DMS114 treated with DMSO at 0.1 percent for 48 hours (cell line): ENCODE results near the gene LOXHD1.

Experiments
- DNase-seq: peaks from one replicate; lab custom pipeline; 2025; ENCODE audit not compliant: unreplicated experiment; lab: John Stamatoyannopoulos, UW

The LOXHD1 gene

DNA sequence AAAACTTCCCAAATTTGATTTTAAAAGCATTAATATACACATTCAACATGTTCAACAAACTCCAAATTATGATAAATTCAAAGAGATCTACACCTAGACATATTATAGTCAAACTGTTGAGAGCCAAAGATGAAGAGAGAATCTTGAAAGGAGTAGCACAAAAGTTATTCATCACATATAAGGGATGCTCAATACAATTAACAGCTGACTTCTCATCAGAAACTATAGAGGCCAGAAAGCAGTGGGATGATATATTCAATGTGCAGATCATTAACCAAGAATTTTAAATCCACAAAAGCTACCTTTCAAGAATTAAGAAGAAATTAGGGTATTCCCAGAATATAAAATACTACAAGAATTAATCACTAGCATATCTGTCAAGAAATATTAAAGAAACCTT is 75.4 kb downstream of the LOXHD1 start:
- DNase-seq = no peak

DNA sequence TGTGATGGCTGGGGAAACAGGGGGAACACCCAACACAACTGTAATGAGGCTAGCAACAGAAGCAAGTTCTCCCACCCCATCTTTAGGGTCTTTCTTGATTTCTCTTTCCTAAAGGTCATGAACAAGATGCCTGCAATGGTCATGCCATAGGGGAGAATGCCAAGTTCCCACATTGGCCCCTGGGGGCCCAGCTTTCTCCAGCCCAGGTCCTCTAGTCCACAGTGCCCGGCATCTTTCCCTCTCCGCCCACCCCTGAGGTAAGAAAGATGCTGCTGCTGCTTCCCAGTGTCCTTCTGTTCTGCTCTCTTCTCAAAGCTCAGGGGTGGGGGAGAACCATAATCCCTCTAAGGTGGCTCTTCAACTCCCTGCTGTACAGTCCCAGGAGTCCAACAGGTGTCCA is 78.0 kb downstream of the LOXHD1 start:
- no peak for DNase-seq

DNA sequence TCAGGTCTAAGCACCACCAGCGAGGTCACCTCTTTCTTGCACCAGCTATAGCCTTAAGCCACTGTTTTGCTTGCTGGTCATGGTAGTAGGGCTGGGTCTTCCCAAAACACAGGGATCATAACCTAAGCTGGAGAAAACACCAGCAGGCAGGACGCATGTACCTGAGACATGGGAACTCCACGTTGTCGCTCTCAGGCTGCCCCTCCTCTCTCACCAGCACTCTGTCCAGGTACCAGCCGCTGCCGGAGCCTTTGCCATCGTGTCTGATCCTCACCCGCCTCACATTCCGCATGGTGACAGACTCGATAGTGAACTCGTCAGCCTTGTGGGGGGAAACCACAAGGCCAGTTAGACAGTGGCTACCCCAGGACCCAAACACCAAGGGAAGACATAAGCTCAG is 79.5 kb downstream of the LOXHD1 start:
- DNase-seq = no peak

DNA sequence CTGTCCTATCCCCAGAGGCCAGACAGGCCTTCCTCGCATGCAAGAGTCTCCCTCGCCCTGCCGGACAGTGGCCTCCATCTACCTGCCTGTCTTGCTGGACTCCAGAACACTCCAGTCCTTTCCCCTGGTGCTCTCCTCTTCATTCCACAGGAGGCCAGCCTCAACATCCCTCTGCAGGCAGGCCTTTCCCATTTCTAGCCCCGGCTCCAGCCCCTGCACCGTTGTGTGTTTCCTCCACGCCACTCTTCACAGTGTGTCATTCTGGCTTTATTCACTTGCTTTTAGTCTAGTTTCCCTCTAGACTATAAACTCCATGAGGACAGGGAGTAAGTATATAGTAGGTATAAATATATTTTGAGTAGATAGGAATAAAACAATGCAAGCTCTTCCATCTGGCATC is 81.2 kb downstream of the LOXHD1 start:
- no peak for DNase-seq

DNA sequence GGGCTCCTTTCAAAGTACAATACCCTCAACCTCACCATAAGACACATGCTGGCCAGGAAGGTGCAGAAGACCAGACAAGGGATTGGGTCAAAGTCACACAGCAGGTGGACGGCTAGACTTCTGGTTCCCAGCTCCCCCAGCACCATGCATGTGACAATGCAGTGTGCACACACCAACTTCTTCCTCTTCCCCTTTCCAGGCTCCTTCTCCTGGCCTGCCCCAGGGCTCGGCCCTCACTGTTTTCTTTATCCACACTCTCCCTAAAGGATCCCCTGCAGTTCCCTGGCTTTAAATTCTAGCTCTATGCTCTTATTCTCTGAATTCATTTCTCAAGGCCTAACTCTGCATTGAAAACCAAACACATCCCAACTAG is 82.3 kb downstream of the LOXHD1 start:
- no peak for DNase-seq

DNA sequence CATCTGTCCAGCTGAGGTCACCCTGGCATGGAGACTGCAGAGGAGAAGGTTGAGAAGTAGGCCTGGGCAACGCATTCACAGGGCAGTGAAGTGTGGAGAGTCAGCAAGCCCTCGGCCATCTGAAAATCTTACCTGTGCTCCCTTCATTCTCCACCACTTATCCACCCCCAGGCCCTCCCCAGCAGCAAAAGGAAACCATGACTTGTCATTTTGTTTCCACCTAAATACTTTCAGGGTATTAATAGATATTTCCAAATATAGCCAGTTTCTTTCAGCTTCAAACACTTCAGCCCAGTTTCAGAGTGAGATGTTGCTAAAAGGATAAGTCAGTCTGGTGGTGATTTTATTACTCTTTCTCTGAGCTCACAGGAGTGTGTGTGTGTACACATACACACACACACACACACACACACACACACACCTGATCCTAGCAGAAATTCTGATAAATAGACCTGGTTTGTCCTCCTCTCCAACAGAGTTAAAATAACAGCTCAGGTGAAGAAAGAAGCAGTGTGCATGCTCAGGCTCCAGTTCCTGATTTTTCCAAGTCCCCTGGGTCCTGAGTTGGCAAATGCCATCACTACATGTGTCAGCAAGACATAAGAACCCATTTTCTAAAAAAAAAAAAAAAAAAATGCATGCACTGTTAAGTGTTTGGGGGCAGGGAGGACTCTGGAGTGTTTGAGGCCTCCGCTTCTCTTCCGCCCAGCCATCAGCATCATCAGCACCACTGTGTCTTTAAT is 82.8 kb downstream of the LOXHD1 start:
- DNase-seq = no peak

DNA sequence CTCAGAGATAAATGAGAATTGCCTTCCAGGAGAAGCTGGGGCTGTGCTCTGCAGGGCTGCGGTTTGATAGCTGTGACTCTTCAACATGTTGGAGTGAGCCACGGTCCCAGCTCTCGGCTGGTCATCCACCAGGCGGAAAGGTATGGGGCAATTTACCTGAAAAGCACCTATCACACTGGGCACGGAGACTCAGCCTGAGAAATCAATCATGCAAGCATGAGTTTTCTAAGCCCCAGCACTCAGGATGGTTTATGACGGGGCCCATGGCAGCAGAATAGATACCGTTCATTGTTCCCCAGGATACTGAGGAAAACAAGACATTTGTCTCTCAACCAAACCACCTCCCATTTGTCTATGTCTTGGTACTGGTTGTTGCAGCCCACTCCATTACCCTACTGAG is 83.9 kb downstream of the LOXHD1 start:
- DNase-seq = no peak

DNA sequence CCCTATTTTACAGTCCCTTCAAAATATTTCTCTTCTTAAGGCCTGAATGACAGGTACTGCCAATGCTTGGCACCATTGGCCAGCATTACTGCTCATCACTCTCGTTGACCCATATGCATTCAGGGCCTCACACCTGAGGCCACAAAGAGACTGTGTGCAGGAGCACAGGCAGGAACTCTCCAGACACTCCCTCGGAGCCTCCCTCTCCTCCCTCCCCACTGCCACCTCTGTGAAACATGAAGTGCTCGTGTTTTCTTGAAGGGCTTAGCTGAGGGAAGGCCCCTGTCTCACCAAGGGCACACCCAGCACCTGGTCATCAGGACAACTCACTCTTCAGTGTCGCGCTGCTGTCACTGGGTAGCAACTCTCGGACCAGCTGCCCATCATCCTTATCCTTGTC is 85.3 kb downstream of the LOXHD1 start:
- DNase-seq = no peak

DNA sequence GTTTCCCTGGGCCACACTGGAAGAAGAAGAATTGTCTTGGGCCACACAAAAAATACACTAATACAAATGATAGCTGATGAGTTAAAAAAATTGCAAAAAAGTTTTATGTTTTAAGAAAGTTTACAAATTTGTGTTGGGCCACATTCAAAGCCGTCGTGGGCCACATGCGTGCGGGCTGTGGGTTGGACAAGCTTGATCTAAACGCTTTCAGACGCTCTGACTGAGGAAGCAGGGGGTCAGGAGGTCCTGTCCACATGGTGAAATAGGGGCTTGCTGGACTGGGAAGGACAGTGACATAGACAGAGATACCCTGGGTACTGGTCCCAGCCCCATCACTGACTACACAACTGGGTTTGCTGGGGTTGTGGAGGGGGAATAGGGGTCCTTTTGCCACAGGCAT is 86.4 kb downstream of the LOXHD1 start:
- DNase-seq = no peak

DNA sequence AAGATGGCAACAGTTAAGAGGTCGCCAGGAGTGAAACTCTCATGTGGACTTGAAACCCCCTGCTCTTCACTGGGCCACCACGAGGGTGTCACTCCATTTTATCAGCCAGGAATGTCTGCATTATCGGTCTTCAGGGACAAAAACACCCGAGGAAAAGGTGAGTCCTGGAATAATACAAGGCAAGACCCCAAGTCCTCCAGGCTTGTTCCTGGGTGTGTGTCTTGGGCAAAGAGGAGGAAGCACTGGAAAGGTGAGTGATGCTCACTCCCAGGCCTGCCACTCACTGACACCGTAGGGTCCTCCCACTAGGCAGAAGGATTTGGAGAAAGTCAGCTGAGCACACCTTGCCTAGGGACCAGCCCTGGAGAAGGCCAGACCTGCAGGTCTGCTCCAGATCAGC is 86.9 kb downstream of the LOXHD1 start:
- no peak for DNase-seq

DNA sequence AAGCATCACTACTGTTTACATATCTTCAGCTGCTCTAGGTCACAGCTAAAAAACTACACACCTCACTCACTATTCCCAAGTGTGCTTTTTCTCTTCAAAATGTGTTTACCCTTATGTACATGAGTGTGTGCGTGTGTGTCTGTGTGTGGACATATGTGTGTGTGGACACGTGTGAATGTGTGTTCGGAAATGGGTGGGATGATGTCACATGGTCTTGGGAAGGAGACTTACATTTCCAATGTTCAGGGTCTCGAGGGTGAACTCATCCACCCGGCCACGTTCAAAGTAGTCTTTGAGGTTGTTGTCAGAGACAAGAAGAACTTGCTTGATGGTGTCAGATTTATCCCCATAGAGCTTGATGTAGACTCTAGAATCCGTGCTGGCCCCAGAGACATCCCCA is 87.8 kb downstream of the LOXHD1 start:
- no peak for DNase-seq

DNA sequence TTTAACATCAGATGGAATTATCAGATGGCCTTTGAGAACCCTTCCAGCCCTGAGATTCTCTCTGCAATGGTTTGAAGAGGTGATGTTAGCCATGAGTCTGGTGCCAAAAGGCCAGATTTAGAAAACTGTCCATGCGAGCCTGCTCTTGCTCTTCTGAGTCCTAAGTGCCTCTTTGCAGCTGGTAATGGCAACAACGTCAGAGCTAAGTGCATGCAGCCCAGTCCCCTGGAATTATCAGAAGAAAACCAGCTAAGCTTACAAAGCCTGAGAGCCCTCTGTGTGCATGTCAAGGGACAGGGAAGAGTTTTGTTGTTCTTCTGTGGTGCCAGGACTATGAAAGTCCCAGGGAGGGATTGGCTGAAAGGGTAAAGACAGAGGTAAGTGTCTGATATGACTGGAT is 89.8 kb downstream of the LOXHD1 start:
- DNase-seq = no peak

DNA sequence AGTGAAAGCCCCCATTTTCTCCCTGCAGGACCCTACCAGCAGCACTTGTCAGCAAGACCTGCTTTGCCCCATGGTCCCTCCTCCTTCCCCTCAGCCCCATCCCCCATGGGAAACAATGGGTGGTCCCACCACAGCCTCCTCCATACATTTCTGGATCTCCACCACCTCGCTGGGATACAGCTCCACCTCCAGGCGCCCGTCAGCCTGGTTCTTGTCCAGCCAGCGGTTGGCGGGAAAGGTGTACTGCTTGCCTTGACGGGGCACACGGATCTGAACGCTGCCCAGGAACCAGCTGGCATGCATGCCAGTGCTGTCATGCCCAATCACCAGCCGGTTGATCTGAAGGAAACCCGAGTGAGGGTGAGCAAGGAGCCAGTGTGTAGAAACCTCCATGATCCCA is 90.9 kb downstream of the LOXHD1 start:
- no peak for DNase-seq

DNA sequence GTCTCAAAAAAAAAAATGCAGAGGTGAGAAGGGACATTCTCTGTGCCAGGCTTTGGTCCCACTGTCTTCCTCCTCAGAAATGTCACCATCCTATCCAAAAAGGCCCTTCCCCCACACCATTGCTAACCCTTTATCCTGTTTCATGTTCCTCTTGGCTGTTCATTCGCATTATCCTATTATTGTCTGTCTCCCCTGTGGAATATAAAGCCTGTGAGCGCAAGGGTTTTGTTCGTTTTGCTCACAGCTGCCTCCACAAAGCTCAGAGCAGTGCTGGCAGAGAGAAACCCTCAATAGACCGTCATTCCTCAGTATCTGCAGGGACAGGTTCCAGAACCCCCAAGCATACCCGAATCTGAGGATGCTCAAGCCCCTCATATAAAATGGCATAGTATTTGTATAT is 91.8 kb downstream of the LOXHD1 start:
- DNase-seq = no peak

DNA sequence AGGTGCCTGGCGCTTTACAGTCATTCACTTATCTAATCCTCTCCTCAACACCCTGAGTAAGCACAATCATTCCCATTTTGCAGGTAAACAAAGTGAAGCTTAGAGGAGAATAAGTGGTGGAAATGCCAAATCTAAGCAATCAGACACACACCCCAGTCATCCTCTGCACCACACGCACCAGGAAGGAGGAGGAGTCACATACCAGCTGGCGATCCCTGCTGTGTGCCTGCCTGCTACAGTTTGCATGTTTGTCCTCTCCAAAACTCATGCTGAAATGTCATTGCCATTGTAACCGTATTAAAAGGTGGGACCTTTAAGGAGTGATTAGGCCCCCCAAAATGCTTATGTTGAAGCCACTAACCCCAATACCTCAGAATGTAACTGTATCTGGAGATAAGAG is 93.7 kb downstream of the LOXHD1 start:
- DNase-seq = no peak

DNA sequence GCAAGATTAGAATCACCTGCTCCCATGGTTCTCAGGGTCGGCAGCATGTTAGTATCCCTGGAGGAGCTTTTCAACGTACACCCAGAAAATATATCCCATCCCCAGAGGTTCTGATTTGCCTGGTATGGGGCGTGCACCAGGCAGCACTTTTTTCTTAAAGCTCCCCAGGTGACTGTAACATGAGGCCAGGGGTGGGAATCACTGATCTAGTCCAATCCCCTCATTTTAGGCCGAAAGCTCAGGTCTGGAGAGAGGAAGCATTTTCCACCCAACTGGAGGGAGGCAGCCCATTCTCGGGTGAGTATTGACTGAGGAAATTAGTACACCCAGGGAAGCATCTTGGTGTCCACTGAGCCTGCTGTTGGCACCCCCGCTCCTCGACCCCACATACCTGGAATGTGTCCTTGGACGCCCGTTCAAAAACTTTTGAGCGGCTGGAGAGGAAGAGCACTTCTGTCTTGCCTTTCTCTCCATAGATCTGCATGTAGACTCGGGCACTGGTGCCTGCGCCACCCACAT is 94.3 kb downstream of the LOXHD1 start:
- no peak for DNase-seq

DNA sequence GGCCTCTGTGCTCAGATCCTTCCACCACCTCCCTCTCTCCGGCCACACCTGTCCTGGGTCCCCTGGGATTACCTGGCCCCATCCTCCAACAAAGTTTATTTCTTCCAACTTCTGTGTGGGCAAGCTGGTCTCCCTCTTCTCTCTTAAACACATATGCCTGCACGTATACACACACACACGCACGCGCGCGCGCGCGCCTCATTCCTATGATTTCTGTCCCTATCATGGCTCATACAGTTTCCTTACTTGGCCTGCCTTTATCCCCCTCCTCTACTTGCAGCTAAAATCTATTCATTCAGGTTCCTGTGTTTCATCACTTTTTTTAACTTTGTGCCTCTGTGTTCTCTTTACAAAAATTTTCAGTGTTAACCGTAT is 96.4 kb downstream of the LOXHD1 start:
- no peak for DNase-seq

DNA sequence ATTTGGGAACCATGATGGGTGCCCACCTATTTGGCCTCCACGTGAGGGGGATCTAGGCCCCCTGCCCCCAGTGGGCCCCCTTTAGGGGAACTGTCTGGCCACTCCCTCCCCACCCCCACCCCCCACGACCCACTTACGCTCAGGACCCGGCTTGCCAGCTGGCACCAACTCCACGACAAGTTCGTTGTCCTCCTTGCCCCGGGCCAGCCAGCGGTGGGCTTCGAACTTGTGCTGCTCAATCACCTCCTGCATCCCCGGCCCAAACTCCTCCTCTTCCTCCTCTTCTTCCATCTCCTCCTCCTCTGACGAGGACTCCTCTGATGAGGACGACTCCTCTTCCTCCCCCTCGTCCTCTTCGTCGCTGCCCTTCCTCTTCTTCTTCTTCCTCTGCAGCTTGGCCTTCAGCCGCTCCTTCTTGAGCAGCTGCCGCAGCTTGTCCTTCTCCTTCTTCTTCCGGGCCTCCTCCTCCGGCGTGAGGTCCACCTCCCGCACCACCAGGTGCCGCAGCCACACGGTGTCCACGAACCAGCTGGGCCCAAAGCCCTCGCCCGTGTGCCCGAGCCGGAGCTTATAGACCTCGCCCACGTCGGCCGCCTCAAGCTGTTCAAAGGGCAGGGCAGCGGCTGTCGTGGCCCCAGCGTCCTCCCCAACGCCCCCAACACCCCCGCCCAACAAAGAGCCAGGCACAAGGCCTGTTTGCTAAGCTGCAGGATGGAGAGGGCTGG is 96.9 kb downstream of the LOXHD1 start:
- no peak for DNase-seq

DNA sequence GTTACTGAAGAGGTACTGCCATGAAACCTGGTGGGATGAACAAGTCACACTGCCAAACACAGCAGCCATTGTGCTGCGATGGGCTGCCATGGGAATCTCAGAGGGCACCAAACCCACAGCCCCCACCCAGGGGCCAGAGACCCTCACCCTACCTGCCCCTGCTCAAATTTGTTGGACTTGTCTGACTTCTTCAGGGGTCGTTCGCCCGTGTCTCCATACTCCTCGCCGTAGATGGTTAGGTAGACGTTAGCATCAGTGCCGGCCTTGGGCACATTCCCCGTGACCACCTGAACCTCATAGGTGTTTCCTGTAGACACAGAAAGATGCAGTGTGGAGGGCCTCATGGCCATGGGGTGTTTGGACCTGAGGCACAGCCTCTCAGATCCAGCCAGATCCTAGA is 97.7 kb downstream of the LOXHD1 start:
- no peak for DNase-seq

DNA sequence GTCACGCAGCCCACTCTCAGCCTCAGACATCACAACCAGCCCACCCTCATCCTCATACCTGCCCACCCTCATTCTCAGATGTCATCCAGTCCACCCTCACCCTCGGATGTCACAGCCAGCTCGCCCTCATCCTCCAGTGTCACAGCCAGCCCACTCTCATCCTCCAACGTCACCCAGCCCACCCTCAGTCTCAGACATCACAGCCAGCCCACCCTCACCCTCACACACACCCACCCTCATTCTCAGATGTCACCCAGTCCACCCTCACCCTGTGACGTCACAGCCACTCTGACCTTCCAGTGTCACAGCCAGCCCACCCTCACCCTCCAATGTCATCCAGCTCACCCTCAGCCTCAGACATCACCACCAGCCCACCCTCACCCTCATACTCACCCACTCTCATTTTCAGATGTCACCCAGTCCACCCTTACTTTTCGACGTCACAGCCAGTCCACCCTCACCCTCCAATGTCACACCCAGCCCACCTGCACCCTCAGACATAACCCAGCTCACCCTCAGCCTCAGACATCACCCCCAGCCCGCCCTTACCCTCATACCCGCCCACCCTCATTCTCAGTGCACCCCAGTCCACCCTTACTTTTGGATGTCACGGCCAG is 100.3 kb downstream of the LOXHD1 start:
- no peak for DNase-seq

DNA sequence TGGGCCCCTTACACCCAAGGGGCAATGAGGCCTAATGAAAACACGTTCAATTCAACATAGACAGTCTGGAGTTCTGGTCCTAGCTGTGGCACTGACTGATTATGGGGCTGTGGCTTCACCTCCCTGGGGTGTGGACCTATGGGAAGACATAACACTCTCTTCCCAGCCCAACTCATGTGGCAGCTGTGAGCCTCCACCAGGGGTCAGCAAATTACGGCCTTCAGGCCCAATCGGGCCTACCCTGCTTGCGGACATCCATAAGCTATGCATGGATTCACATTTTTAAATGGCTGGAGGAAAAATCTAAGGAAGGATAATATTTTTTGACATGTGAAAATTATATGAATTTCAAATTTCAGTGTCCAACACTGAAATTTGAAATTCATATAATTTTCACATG is 101.3 kb downstream of the LOXHD1 start:
- no peak for DNase-seq

DNA sequence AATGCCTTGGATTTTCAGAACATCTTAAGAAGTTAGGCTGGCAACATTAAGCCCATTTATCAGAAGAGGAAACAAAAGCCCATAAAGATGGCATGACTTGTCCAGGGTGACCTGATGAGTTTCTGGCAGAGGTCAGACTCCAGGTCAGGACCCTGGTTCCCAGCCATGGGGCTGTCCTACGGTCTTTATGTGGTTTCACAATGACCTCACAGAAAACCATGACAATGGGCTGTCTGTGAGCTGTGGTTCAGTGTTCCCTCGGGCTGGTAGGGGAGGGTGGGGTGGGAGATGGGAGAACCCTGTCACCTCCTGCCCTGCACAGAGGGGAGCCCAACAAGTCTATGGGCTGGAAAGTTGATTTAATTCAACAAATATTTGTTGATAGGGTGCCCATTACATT is 101.8 kb downstream of the LOXHD1 start:
- DNase-seq = no peak
